HepG2 (cell line): ENCODE measurements around the gene PRMT5. TPM values are rescaled to one million over a fixed set of nuclear protein-coding genes. Genes with fewer than 3 reads are reported as not detected.

ENCODE experiments used
- ATF5 ChIP-seq: sonication (generic); formaldehyde crosslinking; IDR thresholded peaks from 2 replicates; pipeline ENCODE4 v1.4.0; 2020; ENCODE audit warnings: mild to moderate bottlenecking, low read depth, missing genetic modification reagents
- CREM ChIP-seq, 2 experiments: sonication (generic) in 1 of 2; formaldehyde crosslinking in 1 of 2; IDR thresholded peaks; 2 replicates each; pipeline versions ENCODE4 v1.4.0 to v1.6.1; 2016 to 2020; ENCODE audit warnings: antibody characterized with exemption in 1 of 2, mild to moderate bottlenecking in 1 of 2, missing genetic modification reagents in 1 of 2
- HNF1B ChIP-seq: sonication (generic); formaldehyde crosslinking; IDR thresholded peaks from 2 replicates; pipeline ENCODE4 v1.5.1; 2020; ENCODE audit warnings: mild to moderate bottlenecking, moderate library complexity, missing genetic modification reagents
- MAZ ChIP-seq, 2 experiments: sonication (generic) in 1 of 2; formaldehyde crosslinking in 1 of 2; IDR thresholded peaks; 2 replicates each; pipeline versions ENCODE4 v1.5.0 to v1.6.1; 2012 to 2020; ENCODE audit warnings: low read depth in 2 of 2, mild to moderate bottlenecking in 2 of 2, borderline replicate concordance in 1 of 2, improper control_type of control experiment in 1 of 2, low read length in 1 of 2, missing genetic modification reagents in 1 of 2, moderate library complexity in 1 of 2
- MLXIP ChIP-seq: sonication (generic); formaldehyde crosslinking; IDR thresholded peaks from 2 replicates; pipeline ENCODE4 v1.9.0; 2021; ENCODE audit warnings: missing genetic modification reagents, borderline replicate concordance
- PHF5A ChIP-seq: IDR thresholded peaks from one replicate; pipeline ENCODE4 v1.6.1; 2018; ENCODE audit warnings: low read depth, missing genetic modification reagents; ENCODE audit not compliant: unreplicated experiment
- RARG ChIP-seq: sonication (generic); formaldehyde crosslinking; IDR thresholded peaks from 2 replicates; pipeline ENCODE4 v1.4.0; 2020; ENCODE audit warnings: low read depth, mild to moderate bottlenecking, missing genetic modification reagents
- ZBTB49 ChIP-seq: sonication (generic); formaldehyde crosslinking; IDR thresholded peaks from 2 replicates; pipeline ENCODE4 v1.4.0; 2020; ENCODE audit warnings: missing genetic modification reagents, borderline replicate concordance
- ZNF160 ChIP-seq: sonication (generic); formaldehyde crosslinking; IDR thresholded peaks from 2 replicates; pipeline ENCODE4 v1.8.0; 2022; ENCODE audit warnings: mild to moderate bottlenecking, inconsistent platforms, missing genetic modification reagents
- ZNF367 ChIP-seq: sonication (generic); formaldehyde crosslinking; IDR thresholded peaks from 2 replicates; pipeline ENCODE4 v1.4.0; 2020; ENCODE audit warnings: missing genetic modification reagents, borderline replicate concordance
- ZNF775 ChIP-seq: sonication (generic); formaldehyde crosslinking; IDR thresholded peaks from 2 replicates; pipeline ENCODE4 v1.4.0; 2020; ENCODE audit warnings: missing genetic modification reagents, mild to moderate bottlenecking, moderate library complexity, borderline replicate concordance
- polyA plus RNA-seq, 8 experiments: library from polyadenylated mRNA; depleted of rRNA in 3 of 8; stranded (reverse) in 7 of 8; unstranded in 1 of 8; fragments of >200 nt; fragmentation: Illumina TruSeq in 4 of 8; extraction: Trizol in 4 of 8; gene quantifications; 2 replicates each; pipeline versions ENCODE4 v1.2.1 to v1.2.3, GENCODE V29; 2011 to 2016; ENCODE audit warnings: low read depth in 4 of 8, missing spikeins in 1 of 8, mixed read lengths in 1 of 8; ENCODE audit not compliant: insufficient read depth in 1 of 8
- total RNA-seq, 5 experiments: library from RNA; depleted of rRNA; stranded (reverse); fragments of >200 nt; fragmentation: Illumina TruSeq; extraction: Trizol; gene quantifications; 2 replicates each; pipeline ENCODE4 v1.2.3, GENCODE V29; 2016; ENCODE audit warnings: low read depth in 1 of 5
- TF ChIP-seq, protein P1 (sequence below): sonication (generic); formaldehyde crosslinking; IDR thresholded peaks from 2 replicates; pipeline ENCODE4 v1.5.1; 2020; ENCODE audit warnings: mild to moderate bottlenecking, missing genetic modification reagents, moderate library complexity

Gene PRMT5
- total and polyA plus RNA-seq, 2 of the 13 experiments (the other 11 are each of a cell fraction or from before 2014, with no cell fraction given) = 210 to 354 TPM

DNA sequence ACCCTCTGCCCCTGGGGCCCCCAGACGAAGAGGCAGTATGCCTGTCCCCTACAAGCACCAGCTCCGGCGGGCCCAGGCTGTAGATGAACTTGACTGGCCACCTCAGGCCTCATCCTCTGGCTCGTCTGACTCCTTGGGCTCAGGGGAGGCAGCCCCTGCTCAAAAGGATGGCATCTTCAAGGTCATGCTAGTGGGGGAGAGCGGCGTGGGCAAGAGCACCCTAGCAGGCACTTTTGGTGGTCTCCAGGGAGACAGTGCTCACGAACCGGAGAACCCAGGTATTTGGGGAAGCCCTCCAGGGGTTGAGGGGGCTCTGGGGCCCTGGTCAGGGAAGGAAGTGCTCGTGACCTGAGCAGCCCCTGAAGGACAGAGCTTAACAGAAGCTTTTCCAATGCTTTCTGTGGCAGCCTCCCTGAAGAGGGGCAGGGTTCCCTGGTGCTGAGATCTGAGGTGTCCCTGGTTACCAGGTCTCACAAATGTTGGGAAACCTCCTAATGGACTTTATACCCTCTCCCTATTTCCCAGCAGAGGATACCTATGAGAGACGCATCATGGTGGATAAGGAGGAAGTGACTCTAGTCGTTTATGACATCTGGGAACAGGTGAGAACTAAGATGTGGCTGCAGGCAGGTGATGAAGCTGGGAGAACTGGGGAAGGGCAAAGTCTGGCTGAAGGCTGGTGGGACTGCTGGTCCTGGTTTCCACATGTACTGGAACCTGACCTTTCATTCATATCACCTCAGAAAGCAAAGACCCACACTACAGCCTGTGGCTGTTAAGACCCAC is 44.2 kb downstream of the PRMT5 start (continued):
- TF ChIP-seq MAZ (IDR thresholded peaks at IDR 0.05; ENCODE audit: borderline replicate concordance, low read depth, low read length) (no peak), MAZ (CRISPR knock-in tag; IDR thresholded peaks at IDR 0.05; ENCODE audit: low read depth) (0 out of 2 replicates have a peak, but pooled peaks have one; percentile 41), ATF5 (CRISPR knock-in tag) (no peak), ZNF160 (no peak), ZBTB49 (CRISPR knock-in tag) (no peak), ZNF367 (CRISPR knock-in tag) (no peak), HNF1B (0 out of 2 replicates have a peak, but pooled peaks have one; percentile 2), CREM (IDR thresholded peaks at IDR 0.05) (no peak), CREM (CRISPR knock-in tag; IDR thresholded peaks at IDR 0.05) (0 out of 2 replicates have a peak, but pooled peaks have one; percentile 26), MLXIP (no peak), RARG (CRISPR knock-in tag) (no peak), PHF5A (CRISPR knock-in tag) (no peak), ZNF775 (0 out of 2 replicates have a peak, but pooled peaks have one; percentile 15)
- TF ChIP-seq, protein P1, sequence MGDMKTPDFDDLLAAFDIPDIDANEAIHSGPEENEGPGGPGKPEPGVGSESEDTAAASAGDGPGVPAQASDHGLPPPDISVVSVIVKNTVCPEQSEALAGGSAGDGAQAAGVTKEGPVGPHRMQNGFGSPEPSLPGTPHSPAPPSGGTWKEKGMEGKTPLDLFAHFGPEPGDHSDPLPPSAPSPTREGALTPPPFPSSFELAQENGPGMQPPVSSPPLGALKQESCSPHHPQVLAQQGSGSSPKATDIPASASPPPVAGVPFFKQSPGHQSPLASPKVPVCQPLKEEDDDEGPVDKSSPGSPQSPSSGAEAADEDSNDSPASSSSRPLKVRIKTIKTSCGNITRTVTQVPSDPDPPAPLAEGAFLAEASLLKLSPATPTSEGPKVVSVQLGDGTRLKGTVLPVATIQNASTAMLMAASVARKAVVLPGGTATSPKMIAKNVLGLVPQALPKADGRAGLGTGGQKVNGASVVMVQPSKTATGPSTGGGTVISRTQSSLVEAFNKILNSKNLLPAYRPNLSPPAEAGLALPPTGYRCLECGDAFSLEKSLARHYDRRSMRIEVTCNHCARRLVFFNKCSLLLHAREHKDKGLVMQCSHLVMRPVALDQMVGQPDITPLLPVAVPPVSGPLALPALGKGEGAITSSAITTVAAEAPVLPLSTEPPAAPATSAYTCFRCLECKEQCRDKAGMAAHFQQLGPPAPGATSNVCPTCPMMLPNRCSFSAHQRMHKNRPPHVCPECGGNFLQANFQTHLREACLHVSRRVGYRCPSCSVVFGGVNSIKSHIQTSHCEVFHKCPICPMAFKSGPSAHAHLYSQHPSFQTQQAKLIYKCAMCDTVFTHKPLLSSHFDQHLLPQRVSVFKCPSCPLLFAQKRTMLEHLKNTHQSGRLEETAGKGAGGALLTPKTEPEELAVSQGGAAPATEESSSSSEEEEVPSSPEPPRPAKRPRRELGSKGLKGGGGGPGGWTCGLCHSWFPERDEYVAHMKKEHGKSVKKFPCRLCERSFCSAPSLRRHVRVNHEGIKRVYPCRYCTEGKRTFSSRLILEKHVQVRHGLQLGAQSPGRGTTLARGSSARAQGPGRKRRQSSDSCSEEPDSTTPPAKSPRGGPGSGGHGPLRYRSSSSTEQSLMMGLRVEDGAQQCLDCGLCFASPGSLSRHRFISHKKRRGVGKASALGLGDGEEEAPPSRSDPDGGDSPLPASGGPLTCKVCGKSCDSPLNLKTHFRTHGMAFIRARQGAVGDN = peak; percentile 19; the same call in 1 of the 2 replicates
